ENCODE results near the gene ADCY9. TPM values are rescaled to one million over a fixed set of nuclear protein-coding genes. Genes with fewer than 3 reads are reported as not detected.
A peak's percentile ranks its signal among the peaks of the same experiment; 100 is the strongest.

Gene ADCY9
- total and polyA plus RNA-seq, 12 donors, result 2.3 to 37.6 (median 17.8) TPM

DNA sequence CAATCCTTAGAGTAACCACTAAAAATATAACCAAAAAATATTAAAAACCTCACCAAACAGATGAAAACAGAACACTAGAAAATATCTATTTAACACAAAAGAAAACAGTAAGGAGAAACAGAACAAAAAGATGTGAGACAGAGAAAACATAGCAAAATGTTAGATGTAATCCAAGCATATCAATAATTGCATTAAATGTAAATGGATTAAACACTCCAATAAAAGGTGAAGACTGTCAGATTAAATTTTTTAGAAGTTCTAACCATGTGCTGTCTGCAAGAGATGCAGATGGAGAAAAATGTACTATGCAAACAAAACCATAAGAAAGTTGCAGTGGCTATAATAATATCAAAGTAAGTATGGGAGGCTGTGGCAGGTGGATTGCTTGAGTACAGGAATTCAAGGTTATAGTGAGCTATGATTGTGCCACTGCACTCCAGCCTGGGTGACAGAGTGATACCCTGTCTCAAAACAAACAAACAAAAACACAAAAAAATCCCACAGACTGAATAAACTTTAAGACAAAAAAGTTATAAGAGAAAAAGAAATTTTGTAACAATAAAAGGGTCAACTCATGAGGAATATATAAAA lies 53.9 kb downstream of the ADCY9 start:
- Histone ChIP-seq H3K4me1 (replicated peaks in 1 of 2) (no peaks in the 10 kb centered on the region), H3K4me3 (no peak overlapping the region), H3K27me3 (no peaks in the 10 kb centered on the region), H3K27ac (no peak overlapping the region), H3K9me3 (replicated peaks in 1 of 3) (peaks cover 0 to 14% (median 7%) of the 10 kb centered on the region in 3 donors), H3K36me3 (replicated peaks in 1 of 2) (no peaks in the 10 kb centered on the region)
- TF ChIP-seq, protein P1, sequence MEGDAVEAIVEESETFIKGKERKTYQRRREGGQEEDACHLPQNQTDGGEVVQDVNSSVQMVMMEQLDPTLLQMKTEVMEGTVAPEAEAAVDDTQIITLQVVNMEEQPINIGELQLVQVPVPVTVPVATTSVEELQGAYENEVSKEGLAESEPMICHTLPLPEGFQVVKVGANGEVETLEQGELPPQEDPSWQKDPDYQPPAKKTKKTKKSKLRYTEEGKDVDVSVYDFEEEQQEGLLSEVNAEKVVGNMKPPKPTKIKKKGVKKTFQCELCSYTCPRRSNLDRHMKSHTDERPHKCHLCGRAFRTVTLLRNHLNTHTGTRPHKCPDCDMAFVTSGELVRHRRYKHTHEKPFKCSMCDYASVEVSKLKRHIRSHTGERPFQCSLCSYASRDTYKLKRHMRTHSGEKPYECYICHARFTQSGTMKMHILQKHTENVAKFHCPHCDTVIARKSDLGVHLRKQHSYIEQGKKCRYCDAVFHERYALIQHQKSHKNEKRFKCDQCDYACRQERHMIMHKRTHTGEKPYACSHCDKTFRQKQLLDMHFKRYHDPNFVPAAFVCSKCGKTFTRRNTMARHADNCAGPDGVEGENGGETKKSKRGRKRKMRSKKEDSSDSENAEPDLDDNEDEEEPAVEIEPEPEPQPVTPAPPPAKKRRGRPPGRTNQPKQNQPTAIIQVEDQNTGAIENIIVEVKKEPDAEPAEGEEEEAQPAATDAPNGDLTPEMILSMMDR (IDR thresholded peaks at IDR 0.05), result no peak
- TF ChIP-seq POLR2A (IDR thresholded peaks at IDR 0.05), result no peak
- intact Hi-C loops (cut with DNase I), result no loop called here
- peak in 1 of 7 donors; percentile 13 for DNase-seq

DNA sequence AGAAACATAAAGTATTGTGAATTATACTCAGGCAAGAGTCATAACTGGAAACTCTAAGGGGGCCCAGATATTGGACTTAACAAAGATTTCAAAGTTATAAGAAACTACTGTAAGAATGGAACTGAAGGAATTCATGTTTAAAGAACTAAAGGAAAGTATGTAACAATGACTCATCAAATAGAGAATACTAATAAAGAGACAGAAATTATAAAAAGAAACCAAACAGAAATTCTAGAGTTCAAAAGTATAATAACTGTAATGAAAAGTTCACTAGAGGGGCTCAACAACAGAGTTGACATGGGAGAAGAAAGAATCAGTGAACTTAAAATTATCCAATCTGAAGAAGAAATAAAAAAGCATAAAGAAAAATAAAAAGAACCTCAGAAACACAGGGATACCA lies 55.4 kb downstream of the ADCY9 start:
- TF ChIP-seq, protein P1 (IDR thresholded peaks at IDR 0.05), result no peak
- no peak for TF ChIP-seq POLR2A (IDR thresholded peaks at IDR 0.05)
- Histone ChIP-seq H3K4me1 (replicated peaks in 1 of 2) (no peaks in the 10 kb centered on the region), H3K36me3 (replicated peaks in 1 of 2) (no peaks in the 10 kb centered on the region), H3K9me3 (replicated peaks in 1 of 3) (peaks cover 0 to 14% (median 7%) of the 10 kb centered on the region in 3 donors), H3K27ac (no peak overlapping the region), H3K4me3 (no peak overlapping the region), H3K27me3 (no peaks in the 10 kb centered on the region)
- intact Hi-C loops (cut with DNase I), result no loop called here
- DNase-seq, result no peak

DNA sequence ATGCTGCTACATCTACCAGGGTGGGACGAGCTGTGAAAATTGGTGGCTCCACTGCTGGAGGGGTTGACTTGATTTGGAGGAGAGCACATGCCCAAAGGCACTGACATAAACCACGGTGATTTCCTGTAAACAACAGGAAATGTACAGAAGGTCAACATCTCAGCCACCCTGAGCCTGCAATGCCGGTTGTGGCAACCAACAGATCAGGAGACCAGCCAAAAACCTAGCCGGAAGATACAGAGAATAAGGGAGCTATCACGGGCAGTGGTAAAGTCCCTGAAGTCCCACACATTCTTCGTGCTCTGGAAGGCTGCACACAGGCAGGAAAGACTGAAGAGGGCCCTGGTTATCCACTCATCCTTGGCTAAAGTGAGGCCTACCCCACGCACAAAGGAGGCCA lies 56.2 kb downstream of the ADCY9 start:
- WGBS, 4 donors, result 68 to 81% (median 75%) methylated on average over 7 of the region's 7 CpGs
- Histone ChIP-seq H3K36me3 (replicated peaks in 1 of 2) (no peaks in the 10 kb centered on the region), H3K4me3 (no peak overlapping the region), H3K27me3 (no peaks in the 10 kb centered on the region), H3K27ac (no peak overlapping the region), H3K4me1 (replicated peaks in 1 of 2) (no peaks in the 10 kb centered on the region), H3K9me3 (replicated peaks in 1 of 3) (peaks cover 0 to 14% (median 7%) of the 10 kb centered on the region in 3 donors)
- DNase-seq, result no peak
- intact Hi-C loops (cut with DNase I), result no loop called here
- no peak for TF ChIP-seq POLR2A (IDR thresholded peaks at IDR 0.05)
- TF ChIP-seq, protein P1 (IDR thresholded peaks at IDR 0.05), result no peak

- no peaks in the 10 kb centered on the region for H3K27me3 ChIP-seq
- TF ChIP-seq POLR2A (IDR thresholded peaks at IDR 0.05), result no peak
- TF ChIP-seq, protein P1 (IDR thresholded peaks at IDR 0.05), result no peak
- no peak overlapping the region for H3K4me3 ChIP-seq
- no peak overlapping the region for H3K27ac ChIP-seq
- 84 to 91% (median 88%) methylated on average over 6 of the region's 6 CpGs for WGBS, 4 donors
- H3K36me3 ChIP-seq (replicated peaks in 1 of 2), result no peaks in the 10 kb centered on the region
- DNase-seq, result no peak
- H3K4me1 ChIP-seq (replicated peaks in 1 of 2), result peaks cover 8 to 10% of the 10 kb centered on the region in 2 donors
- intact Hi-C loops (cut with DNase I), result loop anchor here in 1 of 2 donors (10.0 kb wide), 1 partner anchor 56 kb away; the partner anchor contains the start of gene ADCY9
- H3K9me3 ChIP-seq (replicated peaks in 1 of 3), result peaks cover 0 to 14% (median 7%) of the 10 kb centered on the region in 3 donors
These were observed 57.9 kb downstream of the ADCY9 start for GRCh38 chr16:4058386-4058785.
